Erythroblast (primary cell): Measurements from ENCODE around the gene MYO1B.
A peak's percentile ranks its signal among the peaks of the same experiment; 100 is the strongest.

Experiments used
- DNase-seq, 2 experiments: peaks; one replicate each; lab custom pipeline; 2025; lab: John Stamatoyannopoulos, UW
- GATA1 ChIP-seq: IDR thresholded peaks from 2 replicates; pipeline ENCODE4 v1.6.1; 2011; ENCODE audit warnings: low read depth, mild to moderate bottlenecking, control low read depth, low read length, moderate library complexity
- POLR2A ChIP-seq: IDR thresholded peaks from 2 replicates; pipeline ENCODE4 v1.6.1; 2011; ENCODE audit warnings: mild to moderate bottlenecking, low read length

MYO1B gene

DNA sequence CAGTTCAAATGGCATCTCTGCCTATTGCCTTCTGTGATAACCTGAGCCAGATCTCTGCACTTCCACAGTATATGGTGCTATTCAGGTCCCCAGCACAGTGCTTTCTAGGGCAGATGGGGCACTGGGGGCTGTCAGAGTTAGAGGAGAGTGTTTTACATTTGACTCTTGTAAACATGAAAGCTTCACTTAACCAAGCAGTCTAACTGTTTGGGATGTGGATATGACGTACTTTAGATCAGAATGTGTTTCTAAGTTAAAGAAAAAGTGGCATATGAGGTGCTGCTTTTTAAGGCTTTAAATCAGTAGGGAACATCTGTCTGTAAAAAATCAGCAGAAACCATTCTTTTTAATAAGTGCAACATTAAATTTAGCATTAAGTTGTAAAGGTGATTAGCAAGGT is 75.7 kb downstream of the MYO1B start:
- TF ChIP-seq GATA1 = no peak
- TF ChIP-seq POLR2A = no peak
- DNase-seq = no peak

DNA sequence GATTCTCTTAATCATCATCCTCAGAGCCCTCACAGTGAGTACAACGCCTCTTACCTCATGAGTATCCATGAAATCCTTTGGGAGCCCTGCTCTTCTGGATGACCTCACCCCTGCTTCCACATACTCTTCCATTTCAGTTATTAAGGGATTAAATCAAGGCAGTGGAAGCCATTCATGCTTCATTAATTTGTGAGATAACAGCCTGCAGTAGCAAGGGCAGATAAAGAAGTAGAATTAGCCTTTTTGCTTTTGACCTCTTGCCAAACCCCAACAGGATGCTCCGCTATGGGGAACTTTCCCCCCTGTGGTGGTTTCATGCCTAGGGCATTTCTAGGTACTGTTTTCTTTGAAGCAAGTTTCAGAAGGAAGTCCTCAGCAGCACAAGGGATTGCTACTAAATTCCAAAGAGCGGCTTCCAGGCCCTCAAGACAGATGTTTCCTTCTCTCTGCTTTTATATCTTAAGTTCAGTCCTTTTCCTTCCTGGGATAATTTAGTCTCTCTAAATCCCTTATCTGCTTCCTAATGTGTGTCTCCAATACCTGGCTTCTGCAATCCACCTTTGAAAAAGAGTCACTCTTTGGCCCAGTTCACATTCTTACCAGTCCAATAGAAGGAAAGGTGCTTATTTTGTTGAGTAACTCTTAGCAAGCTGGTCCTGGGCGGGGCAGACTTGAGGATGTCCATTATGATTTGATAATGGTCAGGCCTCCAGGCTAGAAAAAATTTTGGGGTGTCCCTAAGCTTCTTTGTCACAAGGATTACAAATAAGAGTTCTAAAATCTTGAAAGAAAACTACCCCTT is 76.9 kb downstream of the MYO1B start:
- DNase-seq = no peak
- TF ChIP-seq POLR2A (no peak), GATA1 (no peak)

DNA sequence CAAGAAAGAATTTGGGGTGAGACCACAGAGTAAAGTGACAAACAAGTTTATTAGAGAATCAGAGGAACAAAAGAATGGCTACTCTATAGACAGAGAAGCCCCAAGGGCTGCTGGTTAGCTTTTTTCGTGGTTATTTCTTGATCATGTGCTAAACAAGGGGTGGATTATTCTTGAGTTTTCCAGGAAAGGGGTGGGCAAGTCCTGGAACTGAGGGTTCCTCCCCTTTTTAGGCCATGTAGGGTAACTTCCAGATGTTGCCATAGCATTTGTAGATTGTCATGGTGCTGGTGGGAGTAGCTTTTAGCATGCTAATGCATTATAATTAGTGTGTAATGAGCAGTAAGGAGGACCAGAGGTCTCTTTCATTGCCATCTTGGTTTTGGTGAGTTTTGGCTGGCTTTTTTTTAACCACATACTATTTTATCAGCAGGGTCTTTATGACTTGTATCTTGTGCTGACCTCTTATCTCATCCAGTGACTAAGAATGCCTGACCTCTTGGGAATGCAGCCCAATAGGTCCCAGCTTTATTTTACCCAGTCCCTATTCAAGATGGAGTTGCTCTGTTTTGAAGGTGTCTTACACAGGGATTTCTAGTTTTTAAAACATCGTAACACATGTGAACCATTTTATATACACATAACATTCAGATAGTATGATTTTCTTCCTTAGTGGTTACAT is 77.8 kb downstream of the MYO1B start:
- peak; percentile 20 to 29 for DNase-seq
- no peak for TF ChIP-seq POLR2A
- no peak for TF ChIP-seq GATA1

DNA sequence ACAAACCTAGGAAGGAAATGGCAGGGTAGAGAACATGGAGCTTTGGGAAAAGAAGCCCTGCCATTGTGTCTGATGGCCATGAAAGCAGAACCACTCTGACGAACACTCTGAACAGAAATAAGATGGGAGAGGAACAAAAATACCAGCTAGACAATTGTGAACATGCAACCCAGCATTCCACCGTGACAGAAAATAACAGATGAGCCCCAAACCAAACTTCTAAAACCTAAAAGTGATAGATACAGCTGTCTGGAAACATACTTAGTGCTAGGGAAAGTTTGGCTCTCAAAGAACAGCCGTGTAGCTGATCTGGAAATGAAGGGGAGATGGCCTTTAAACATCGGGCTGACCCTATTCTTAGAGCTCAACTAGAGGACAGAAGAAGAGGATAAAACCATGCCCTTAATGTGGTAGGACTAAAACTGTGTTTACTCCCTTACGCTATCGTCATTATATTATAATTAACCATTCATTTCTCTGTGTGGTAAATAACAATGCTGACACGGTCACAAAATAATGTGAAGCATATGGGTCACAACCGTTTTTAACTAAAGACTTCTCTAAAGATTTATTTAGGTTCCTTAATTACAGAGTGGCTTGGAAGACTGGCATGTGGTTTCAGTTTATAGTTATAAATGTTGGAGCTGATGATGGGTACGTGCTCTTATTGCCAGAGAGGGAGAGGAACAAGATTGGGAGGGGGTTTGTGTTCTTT is 80.6 kb downstream of the MYO1B start:
- no peak for DNase-seq
- TF ChIP-seq POLR2A = no peak
- TF ChIP-seq GATA1 = no peak

DNA sequence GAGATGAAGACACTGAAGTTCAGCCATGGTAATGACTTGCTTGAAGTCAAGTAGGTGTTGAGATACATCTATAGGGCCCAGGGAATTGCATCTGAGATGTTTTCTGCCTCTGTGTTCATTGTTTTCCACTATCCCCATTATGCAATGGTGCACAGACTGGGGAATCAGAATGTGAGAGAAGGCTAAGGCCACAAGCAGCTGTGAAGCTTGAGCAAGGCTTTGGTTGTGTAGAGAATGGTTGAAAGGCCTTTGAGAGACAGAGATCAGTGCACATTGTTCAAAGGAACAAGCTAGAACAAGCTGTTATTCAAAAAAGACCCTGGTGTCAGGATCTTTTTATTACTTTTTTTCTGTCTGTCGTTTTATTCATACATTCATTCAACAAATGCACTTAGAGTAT is 82.3 kb downstream of the MYO1B start:
- TF ChIP-seq GATA1 = no peak
- no peak for TF ChIP-seq POLR2A
- no peak for DNase-seq

DNA sequence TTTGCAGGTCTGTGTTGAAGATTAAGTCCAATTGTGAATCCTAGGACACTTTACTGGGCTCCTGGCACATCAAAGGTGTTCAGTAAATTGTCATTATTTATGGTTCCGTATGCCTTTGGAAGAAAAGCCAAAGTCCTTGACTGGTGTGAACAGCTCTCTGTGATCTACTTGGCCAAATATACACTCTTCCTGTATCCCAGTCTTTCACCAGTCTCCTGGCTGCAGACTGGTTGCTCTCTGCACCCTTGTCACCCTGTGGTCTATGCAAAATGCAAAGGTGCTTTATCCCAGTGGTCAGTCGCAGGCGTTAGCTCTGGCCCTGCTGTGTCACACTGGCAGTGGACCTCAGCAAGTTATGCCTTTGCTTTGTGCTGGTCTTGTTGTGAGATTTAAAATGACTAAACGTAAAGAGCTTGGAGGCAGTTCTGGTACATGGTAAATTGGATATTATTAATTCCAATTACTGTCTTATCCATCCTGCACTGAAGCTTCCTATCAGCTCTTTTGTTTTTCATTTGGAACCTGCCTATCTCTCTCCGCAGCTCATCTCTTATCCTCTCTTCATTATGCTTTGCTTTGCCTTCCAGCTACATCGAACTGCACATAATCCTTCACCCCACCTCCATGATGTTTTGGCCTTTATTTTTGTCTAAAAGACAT is 83.1 kb downstream of the MYO1B start:
- TF ChIP-seq GATA1 (no peak), POLR2A (no peak)
- no peak for DNase-seq

DNA sequence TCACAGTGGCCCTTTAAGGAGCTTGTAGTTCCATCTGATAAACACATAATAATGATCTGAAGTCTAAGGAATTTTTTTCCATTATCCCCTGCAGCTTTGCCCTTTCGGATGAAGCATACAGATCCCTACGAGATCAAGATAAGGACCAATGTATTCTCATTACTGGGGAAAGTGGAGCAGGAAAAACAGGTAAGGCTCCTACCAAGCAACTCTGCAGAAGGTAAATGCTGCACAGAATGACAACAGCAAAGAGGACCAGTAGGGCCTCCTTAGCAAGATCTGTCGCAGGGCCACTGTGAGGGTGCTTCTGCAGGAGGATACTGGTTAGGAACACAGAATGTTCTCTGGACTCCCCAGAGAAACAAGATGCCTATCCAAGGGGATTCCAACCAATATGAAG is 84.6 kb downstream of the MYO1B start:
- no peak for DNase-seq
- TF ChIP-seq POLR2A = no peak
- no peak for TF ChIP-seq GATA1

DNA sequence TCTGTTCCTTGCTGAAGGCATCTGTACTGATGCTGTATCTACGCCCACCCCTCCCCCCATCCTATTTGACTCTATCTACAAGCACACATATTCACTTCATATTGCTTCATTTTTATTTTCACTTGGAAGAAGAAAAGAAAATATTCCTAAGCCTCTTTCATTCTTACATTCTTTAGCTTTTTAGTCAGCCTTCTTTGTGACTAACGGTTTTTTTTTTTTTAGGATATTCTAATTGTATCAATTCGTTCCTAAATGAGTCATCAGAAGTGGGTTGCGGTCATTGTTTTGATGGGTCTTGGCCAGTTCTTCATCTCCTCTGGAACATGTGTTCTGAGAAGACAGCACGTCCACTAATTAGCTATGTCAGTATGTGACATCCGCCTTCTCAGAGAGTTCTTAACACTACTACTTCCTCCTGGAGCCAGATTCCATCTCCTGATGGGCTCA is 88.7 kb downstream of the MYO1B start:
- DNase-seq = no peak
- no peak for TF ChIP-seq GATA1
- no peak for TF ChIP-seq POLR2A

DNA sequence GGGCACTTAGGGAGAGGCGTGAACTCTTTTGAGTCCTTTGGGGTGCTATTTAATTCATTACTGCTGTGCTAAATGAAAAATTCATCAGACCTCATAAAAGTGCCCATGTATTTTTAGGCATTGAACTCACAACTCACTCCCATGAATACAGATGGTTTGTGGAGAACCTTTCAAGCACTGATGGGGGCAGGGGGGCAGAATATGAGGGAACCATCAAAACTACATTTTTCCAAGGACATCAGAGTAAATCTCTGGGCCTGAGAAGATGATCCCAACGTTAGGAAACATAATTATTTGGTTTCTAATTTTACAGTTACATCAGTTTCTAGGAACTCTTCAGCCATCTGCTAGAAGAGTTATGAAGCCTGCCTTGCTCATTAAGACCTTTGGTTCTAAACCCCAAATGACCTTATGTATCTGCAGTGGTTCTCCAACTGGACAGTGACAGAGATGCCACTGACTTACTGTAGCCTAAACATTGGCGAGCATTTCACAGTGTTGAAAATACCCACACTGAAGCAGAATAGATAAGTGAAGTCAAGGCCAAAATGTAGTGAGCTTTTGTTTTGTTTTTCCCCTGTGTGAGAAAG is 90.8 kb downstream of the MYO1B start:
- no peak for DNase-seq
- TF ChIP-seq GATA1 = no peak
- no peak for TF ChIP-seq POLR2A

DNA sequence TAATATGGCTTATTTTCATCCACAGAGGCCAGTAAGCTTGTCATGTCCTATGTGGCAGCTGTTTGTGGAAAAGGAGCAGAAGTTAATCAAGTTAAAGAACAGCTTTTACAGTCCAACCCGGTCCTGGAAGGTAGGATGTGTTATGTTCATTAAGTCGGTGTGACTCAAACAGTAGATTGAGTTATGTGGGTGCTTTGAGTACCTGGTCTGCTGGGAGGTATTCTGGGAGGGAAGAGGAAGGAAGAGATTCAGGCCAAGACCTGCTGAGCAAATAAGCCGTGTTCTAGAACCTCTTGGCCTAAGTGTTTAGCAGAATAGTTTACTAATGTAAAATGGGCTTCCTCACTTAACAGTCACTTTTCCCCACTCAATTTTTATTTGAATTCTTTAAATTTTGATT is 96.2 kb downstream of the MYO1B start:
- no peak for DNase-seq
- TF ChIP-seq POLR2A = no peak
- no peak for TF ChIP-seq GATA1

DNA sequence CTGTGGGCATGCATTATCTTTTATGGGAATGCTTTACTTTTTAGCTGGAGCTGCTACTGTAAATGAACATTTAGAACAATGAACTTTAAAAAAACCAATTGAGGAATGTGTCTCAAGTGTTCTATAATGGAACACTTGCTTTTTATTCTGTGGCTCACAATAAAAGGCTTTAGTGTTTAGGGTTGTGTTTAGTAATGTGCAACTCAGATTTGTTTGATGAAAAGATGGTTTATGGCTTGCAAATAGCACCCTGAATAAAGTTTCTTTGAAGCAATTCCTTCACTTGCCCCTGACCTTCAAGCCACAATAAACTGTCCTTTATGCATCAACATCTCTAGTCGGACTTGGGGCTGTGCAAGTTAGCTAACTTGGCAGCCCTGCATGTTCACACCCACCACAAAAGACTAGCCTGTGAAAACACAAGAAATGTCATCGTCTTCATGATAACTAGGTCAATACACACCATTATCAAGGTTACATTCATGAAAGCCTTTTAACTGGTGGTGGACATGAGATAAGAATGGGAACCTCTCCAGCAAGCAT is 98.7 kb downstream of the MYO1B start:
- DNase-seq = no peak
- no peak for TF ChIP-seq GATA1
- TF ChIP-seq POLR2A = no peak

DNA sequence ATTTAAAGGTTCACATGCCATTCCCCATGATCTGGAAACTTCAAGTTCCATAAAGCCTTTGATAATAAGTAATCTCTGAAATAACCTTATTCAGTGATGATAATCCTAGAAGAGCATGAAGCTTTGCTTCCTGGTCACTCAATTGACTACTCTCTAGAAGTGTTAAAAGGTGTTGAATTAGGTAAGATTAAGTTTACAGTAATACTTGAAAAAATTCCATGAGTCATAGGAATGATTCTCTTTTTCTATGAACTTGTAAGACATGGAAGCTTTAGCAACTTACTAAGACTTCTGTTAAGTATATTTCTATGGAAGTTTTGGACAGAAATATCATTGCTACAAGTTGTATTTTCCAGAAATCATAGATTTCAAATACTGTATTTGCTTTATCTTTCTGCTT is 100.6 kb downstream of the MYO1B start:
- no peak for DNase-seq

DNA sequence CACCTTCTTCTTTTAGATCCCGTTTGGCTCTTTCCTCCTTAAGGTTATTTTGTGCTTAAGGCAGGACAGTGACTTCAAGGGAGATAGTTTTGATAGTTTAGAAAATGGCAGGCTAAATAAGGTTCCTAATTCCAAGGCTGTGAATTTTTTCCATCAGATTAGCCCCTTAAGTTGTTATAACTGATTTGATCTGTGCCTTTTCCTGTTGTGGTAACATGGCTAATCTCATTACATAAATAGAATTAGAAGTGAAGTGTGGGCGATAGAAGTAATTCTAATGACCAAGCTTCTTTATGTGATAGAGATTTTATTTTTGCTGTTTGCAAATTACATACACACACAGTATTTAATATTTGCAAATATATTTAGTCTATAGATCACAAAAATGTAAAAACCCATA is 102.0 kb downstream of the MYO1B start:
- DNase-seq = no peak
- TF ChIP-seq POLR2A (no peak), GATA1 (no peak)

More for the DNA sequence above, 100.6 kb downstream of the MYO1B start:
- TF ChIP-seq POLR2A (no peak), GATA1 (no peak)
